Spinal cord (tissue), 10 donors: ENCODE results near the gene ODAD4. TPM values are rescaled to one million over a fixed set of nuclear protein-coding genes. Genes with fewer than 3 reads are reported as not detected.

Experiments used
- DNase-seq, 6 donors: peaks; one replicate each; pipeline versions ENCODE4 v3.0.0 to v3.0.0-alpha.2; 2013 to 2015; ENCODE audit warnings: low spot score in 6 of 6, low read depth in 4 of 6
- H3K27ac ChIP-seq: one replicate; pipeline ENCODE4 v1.5.1; 2013; ENCODE audit warnings: low read depth, low read length, control low read depth
- H3K27me3 ChIP-seq: one replicate; pipeline ENCODE4 v1.6.1; 2013; ENCODE audit warnings: low read length; ENCODE audit not compliant: control insufficient read depth, insufficient read depth
- H3K36me3 ChIP-seq: one replicate; pipeline ENCODE4 v1.6.1; 2013; ENCODE audit warnings: low read length; ENCODE audit not compliant: control insufficient read depth, insufficient read depth
- H3K4me1 ChIP-seq: one replicate; pipeline ENCODE4 v1.6.1; 2013; ENCODE audit warnings: low read length; ENCODE audit not compliant: control insufficient read depth, insufficient read depth
- H3K4me3 ChIP-seq: one replicate; pipeline ENCODE4 v1.5.1; 2013; ENCODE audit warnings: low read depth, low read length, control low read depth
- H3K9me3 ChIP-seq: one replicate; pipeline ENCODE4 v1.6.1; 2013; ENCODE audit warnings: low read length; ENCODE audit not compliant: control insufficient read depth, insufficient read depth
- WGBS: methylation state at CpG from one replicate; pipeline ENCODE4 v1.1.5; 2013; ENCODE audit warnings: missing lambda C conversion rate; ENCODE audit not compliant: insufficient coverage; 5-methylcytosine and 5-hydroxymethylcytosine counted together
- polyA plus RNA-seq, 2 donors: library from polyadenylated mRNA; unstranded; fragments of 120-200 nt; gene quantifications; one replicate each; pipeline ENCODE4 v1.2.1, GENCODE V29; 2013; ENCODE audit not compliant: insufficient read length in 2 of 2
- total RNA-seq, 2 donors: library from RNA; depleted of rRNA in 1 of 2; stranded (reverse); fragments of 120-200 nt in 1 of 2; fragments of >200 nt in 1 of 2; gene quantifications; one replicate each; pipeline versions ENCODE4 v1.2.3 to v1.2.4, GENCODE V29; 2013 to 2014
- donor health status: healthy.

ODAD4 gene
- total and polyA plus RNA-seq, 4 donors, result 2.0 to 8.7 (median 7.0) TPM

DNA sequence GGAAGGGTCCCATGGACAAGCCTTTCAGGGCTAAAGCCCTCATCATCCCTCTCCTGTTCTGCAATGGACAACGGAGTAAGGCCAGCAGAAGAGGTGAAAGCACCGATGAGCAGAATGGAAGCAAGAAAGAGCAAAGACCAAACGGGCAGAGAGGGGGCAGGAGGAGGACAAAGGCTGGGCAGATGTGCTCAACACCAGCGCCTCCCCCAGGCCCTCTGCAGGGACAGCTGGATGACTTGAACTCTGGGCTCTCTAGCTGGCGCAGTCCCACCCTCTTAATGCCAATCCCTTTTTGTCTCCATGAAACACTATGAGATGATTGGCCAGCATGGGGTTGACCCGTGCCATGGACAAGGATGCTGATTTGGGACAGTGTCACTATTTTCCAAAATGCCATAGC is 33.7 kb upstream of the ODAD4 start:
- Histone ChIP-seq H3K9me3 (no peaks in the 10 kb centered on the region), H3K27me3 (no peaks in the 10 kb centered on the region), H3K36me3 (peaks cover 93% of the 10 kb centered on the region), H3K4me3 (no peak overlapping the region), H3K27ac (no peak overlapping the region), H3K4me1 (peaks cover 7% of the 10 kb centered on the region)
- DNase-seq, result no peak
- WGBS, result 84% methylated on average over 5 of the region's 6 CpGs

DNA sequence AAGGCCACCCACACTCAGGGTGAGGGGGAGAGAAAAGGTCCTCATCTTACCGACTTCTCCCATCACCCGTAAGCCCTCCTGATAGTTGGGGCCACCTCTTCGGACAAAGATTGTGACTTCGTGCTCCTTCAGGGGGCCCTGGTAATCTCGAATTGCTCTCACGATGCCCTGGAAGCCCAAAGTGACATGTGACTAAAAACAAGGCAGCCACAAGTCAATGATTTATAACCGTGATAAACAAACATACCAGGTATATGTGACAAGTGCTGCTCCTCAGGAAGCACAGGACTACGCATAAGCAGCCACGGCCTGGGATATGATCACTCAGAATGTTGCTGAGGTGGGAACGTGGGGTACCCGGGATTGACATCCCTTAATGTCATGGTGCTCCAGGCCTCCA is 28.8 kb upstream of the ODAD4 start:
- Histone ChIP-seq H3K27ac (no peak overlapping the region), H3K4me1 (peaks cover 4% of the 10 kb centered on the region), H3K36me3 (peaks cover 93% of the 10 kb centered on the region), H3K4me3 (no peak overlapping the region), H3K9me3 (no peaks in the 10 kb centered on the region), H3K27me3 (no peaks in the 10 kb centered on the region)
- DNase-seq, result no peak
- 88% methylated on average over 7 of the region's 11 CpGs for WGBS

DNA sequence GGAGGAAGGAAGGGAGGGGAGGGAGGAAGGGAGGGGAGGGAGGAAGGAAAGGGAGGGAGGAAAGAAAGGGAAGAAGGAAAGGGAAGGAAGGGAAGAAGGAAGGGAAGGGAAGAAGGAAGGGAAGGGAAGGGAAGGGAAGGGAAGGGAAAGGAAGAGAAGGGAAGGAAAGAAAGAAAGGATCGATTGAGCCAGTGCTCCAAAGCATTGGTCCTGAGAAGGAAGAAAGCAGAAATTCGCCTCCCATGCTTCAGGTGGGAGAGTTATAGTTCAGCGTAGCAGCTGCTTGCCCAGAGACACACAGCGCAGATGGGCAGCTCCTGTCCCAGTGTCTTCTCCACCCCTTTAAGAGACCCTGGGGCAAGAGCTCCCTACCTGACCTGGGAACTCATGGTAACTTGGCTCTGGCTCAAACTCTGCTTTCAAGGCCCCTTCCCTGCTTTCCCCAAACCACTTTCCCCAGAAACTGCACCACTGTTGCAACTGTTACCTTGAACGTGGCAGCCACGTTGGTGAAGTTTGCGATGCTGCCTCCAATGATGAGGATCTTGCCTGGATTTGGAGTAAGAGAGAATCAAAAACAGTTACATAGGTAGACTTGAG is 26.1 kb upstream of the ODAD4 start:
- DNase-seq, result no peak
- Histone ChIP-seq H3K36me3 (peaks cover 90% of the 10 kb centered on the region), H3K9me3 (no peaks in the 10 kb centered on the region), H3K27me3 (no peaks in the 10 kb centered on the region), H3K4me3 (no peak overlapping the region), H3K4me1 (peaks cover 13% of the 10 kb centered on the region), H3K27ac (no peak overlapping the region)
- 97% methylated on average over 4 of the region's 7 CpGs for WGBS

DNA sequence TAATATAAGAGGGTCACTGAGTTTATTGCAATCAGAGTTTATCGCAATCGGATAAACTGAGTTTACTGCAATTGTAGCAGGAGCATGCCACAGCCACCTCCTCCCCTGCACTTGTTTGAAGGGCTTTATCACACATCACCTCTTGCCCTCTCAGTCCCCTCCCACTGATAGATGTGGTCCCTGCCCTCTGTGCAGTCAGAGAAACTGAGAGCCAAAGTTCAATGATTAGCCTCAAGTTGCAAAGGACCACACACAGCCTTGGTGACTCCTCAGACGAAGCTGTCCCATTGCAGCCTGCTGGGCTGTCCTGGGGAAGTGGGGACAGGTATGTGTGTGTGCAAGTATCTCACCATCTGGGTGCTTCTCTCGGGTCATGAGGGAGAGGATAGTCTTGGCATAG is 25.2 kb upstream of the ODAD4 start:
- no peak for DNase-seq
- 94% methylated on average over 4 of the region's 4 CpGs for WGBS

DNA sequence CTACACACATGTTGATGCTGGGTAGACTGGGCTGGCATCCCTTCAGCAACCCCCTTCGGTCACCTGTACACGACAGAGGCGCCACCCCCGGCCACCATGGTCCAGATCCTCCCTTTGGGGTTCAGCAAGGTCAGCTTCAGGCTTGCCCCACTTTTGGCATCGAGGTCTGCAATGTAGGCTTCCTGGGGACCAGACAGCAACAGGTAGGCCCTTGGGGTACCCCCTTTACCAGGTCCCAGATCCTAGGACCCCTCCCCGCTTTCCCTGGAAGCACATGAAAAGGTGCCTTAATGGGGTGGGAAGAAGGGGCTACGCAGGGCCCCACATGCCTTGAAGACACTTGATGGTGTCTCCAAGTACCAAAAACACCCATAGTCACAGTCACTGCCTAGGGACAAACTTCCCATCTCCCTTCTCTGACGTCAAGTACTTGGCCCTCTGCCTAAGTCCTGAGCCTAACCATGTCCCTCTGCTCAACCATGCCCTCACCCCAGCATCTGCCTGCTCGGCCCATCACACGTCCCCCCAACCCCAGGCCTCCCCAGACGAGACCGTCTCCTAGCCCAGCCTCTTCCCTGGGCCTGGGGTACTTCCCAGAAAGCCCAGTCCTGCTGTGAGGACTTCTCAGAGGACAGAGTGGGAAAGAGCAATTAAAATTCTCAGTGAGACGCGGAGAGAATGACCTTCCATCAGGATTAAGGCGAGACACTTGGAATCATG is 23.8 kb upstream of the ODAD4 start:
- H3K4me3 ChIP-seq, result no peak overlapping the region
- H3K36me3 ChIP-seq, result peaks cover 95% of the 10 kb centered on the region
- no peak overlapping the region for H3K27ac ChIP-seq
- H3K9me3 ChIP-seq, result no peaks in the 10 kb centered on the region
- WGBS, result 61% methylated on average over 12 of the region's 15 CpGs
- DNase-seq, result peak in 1 of 6 donors; percentile 4
- H3K4me1 ChIP-seq, result peaks cover 13% of the 10 kb centered on the region
- no peaks in the 10 kb centered on the region for H3K27me3 ChIP-seq

More for the DNA sequence above, 25.2 kb upstream of the ODAD4 start:
- Histone ChIP-seq H3K36me3 (peaks cover 90% of the 10 kb centered on the region), H3K4me1 (peaks cover 13% of the 10 kb centered on the region), H3K9me3 (no peaks in the 10 kb centered on the region), H3K4me3 (no peak overlapping the region), H3K27me3 (no peaks in the 10 kb centered on the region), H3K27ac (no peak overlapping the region)

DNA sequence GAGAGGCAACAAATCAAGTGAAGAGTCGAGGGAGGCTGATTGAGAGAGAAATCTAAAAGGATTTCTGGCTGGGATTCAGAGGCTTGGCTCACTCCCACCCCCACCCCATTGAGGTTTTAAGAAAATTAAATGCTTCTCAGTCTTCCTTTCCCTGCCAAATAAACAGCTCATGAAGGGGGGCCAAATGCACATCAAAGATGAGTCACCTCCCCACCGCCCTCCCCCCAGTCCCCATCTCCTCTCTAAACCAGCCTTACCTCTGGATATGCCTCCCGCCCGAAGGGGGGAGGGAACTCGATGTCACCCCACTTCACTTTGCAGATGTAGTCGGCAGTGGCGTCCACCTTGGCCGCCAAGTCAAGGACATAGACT is 23.2 kb upstream of the ODAD4 start:
- peaks cover 13% of the 10 kb centered on the region for H3K4me1 ChIP-seq
- H3K27me3 ChIP-seq, result no peaks in the 10 kb centered on the region
- DNase-seq, result peak in 3 of 6 donors; percentile 17 to 76 (median 67)
- H3K9me3 ChIP-seq, result no peaks in the 10 kb centered on the region
- no peak overlapping the region for H3K4me3 ChIP-seq
- H3K36me3 ChIP-seq, result peaks cover 96% of the 10 kb centered on the region
- no peak overlapping the region for H3K27ac ChIP-seq
- WGBS, result 62% methylated on average over 5 of the region's 8 CpGs

DNA sequence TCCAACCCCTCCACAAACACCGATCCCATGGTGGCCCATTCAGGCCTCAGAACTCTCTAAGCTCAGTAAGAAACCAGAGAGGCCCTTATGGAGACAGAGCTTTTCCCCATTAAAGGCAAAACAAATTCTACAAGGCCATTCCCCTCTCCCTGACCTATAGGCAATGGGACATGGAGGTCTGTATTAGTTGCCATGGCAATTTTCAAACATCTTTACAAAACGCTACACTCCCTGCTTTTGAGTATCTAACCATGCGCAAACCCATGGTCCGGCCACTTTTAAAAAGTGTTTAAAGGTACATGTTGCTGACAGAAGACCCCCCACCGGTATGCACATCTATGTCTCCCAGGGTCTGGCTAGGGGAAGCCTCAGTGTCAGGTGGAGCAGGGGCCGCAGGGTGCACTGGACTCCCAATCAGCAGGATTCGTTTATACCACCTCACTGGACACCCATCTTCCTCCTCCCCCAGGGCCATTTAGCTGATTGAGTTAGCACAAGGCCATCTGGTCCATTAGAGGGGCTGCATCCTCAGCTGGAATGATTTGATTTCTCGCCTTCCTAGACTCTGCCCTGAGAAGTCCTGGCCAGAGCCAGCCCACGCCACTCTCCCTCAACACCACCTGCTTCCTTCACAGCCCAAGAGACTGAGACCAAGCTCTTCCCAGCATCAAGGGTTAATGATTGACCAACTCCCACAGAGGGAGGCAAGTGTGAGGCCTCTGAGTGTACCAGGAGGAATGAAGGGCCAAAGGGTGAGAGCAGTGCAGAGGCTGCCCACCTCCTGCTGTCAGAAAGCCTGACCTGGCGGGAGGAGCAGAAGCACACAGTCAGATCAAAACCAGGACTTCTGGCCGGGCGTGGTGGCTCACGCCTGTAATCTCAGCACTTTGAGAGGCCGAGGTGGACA is 22.5 kb upstream of the ODAD4 start:
- 73% methylated on average over 12 of the region's 14 CpGs for WGBS
- no peak overlapping the region for H3K4me3 ChIP-seq
- H3K4me1 ChIP-seq, result peaks cover 13% of the 10 kb centered on the region
- no peak for DNase-seq
- H3K27ac ChIP-seq, result no peak overlapping the region
- peaks cover 94% of the 10 kb centered on the region for H3K36me3 ChIP-seq
- H3K27me3 ChIP-seq, result no peaks in the 10 kb centered on the region
- no peaks in the 10 kb centered on the region for H3K9me3 ChIP-seq

DNA sequence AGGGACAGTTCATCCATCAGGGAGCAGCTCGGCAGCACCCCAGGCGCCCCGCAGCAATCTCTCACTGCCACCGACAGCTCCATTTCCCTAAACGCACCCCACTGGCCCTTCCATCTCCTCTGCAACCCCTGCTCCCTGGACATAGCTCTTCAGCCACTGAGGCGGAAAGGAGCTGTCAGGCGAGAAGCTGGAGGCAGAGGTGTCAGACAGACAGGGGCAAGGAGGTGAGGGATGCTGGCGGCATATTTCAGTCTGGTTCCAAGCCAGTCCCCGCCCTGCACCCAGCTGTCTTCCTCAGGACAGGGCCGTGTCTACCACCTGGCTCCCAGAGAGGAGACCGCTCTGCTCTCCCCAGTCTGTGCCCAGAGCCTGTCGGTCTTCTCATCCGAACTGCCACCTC is 21.3 kb upstream of the ODAD4 start:
- no peak for DNase-seq
- H3K4me3 ChIP-seq, result no peak overlapping the region
- no peaks in the 10 kb centered on the region for H3K27me3 ChIP-seq
- no peaks in the 10 kb centered on the region for H3K9me3 ChIP-seq
- H3K4me1 ChIP-seq, result peaks cover 13% of the 10 kb centered on the region
- peaks cover 88% of the 10 kb centered on the region for H3K36me3 ChIP-seq
- no peak overlapping the region for H3K27ac ChIP-seq
- WGBS, result 90% methylated on average over 10 of the region's 13 CpGs

DNA sequence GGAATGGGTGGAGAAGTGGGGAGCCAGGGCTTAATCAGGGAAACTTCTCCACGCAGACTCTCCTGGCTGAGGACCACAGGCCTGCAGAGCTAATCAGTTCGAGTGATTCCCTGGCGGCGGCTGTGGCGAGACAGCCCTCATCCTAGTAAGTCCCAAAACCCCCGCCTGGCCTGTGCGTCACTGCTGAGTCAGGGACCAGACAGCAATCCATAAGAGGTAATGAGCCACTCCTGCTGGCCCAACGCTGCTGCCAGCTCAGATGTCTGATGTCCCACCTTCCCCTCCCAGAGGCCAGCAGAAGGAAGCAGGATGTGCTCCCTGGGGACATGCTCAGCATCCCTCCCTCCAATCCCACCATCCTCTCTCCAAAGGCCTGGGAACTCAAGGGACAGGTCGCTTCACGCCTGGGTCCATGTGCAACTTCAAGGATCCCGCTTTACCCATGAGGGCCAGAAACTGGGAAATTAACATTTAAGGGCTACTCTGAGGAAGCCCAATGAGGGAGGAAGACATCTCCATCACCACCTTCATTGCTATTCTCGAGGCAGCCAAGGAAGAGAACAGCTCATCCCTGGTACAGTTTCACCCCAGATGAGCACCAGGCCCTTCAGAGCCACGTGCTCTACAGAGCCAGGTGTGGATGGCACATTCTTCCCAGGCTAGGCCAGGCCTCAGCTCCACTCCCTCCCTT is 19.6 kb upstream of the ODAD4 start:
- Histone ChIP-seq H3K36me3 (peaks cover 76% of the 10 kb centered on the region), H3K4me3 (no peak overlapping the region), H3K9me3 (no peaks in the 10 kb centered on the region), H3K4me1 (peaks cover 27% of the 10 kb centered on the region), H3K27me3 (no peaks in the 10 kb centered on the region), H3K27ac (no peak overlapping the region)
- peak in 1 of 6 donors; percentile 33 for DNase-seq
- WGBS, result 94% methylated on average over 11 of the region's 13 CpGs
